ENCODE data around the gene TEX29. TPM values are rescaled to one million over a fixed set of nuclear protein-coding genes. Genes with fewer than 3 reads are reported as not detected.

Gene TEX29
- total RNA-seq, 2 donors from 2014 or later: not detected

DNA sequence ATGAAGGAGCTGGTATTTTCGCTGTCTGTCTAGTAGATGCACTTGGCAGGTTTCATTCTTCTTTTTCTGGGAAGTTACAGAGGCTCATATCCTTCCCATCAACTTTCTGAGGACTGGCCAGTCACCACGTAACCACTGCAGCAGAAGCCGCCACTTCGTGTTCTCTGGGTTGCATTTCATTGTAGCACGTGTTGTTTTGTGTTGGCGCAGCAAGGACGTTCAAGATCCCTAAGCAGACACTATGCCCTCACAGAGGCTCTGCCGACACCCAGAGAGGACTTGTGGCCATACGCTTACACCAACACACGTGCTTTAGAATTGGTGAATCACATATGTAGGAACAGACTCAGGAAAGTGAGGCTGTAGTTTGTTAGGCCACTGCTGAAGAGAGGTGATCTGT lies 42.2 kb upstream of the TEX29 start:
- Histone ChIP-seq H3K36me3 (peaks cover 56% of the 10 kb centered on the region), H3K27me3 (no peaks in the 10 kb centered on the region), H3K4me1 (peaks cover 0 to 53% of the 10 kb centered on the region in 2 donors), H3K9me3 (no peaks in the 10 kb centered on the region), H3K27ac (peak overlapping the region; percentile 87 to 92), H3K4me3 (no peak overlapping the region)
- TF ChIP-seq, protein P1, sequence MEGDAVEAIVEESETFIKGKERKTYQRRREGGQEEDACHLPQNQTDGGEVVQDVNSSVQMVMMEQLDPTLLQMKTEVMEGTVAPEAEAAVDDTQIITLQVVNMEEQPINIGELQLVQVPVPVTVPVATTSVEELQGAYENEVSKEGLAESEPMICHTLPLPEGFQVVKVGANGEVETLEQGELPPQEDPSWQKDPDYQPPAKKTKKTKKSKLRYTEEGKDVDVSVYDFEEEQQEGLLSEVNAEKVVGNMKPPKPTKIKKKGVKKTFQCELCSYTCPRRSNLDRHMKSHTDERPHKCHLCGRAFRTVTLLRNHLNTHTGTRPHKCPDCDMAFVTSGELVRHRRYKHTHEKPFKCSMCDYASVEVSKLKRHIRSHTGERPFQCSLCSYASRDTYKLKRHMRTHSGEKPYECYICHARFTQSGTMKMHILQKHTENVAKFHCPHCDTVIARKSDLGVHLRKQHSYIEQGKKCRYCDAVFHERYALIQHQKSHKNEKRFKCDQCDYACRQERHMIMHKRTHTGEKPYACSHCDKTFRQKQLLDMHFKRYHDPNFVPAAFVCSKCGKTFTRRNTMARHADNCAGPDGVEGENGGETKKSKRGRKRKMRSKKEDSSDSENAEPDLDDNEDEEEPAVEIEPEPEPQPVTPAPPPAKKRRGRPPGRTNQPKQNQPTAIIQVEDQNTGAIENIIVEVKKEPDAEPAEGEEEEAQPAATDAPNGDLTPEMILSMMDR (IDR thresholded peaks at IDR 0.05): no peak
- no peak for DNase-seq (ENCODE audit: low spot score)

DNA sequence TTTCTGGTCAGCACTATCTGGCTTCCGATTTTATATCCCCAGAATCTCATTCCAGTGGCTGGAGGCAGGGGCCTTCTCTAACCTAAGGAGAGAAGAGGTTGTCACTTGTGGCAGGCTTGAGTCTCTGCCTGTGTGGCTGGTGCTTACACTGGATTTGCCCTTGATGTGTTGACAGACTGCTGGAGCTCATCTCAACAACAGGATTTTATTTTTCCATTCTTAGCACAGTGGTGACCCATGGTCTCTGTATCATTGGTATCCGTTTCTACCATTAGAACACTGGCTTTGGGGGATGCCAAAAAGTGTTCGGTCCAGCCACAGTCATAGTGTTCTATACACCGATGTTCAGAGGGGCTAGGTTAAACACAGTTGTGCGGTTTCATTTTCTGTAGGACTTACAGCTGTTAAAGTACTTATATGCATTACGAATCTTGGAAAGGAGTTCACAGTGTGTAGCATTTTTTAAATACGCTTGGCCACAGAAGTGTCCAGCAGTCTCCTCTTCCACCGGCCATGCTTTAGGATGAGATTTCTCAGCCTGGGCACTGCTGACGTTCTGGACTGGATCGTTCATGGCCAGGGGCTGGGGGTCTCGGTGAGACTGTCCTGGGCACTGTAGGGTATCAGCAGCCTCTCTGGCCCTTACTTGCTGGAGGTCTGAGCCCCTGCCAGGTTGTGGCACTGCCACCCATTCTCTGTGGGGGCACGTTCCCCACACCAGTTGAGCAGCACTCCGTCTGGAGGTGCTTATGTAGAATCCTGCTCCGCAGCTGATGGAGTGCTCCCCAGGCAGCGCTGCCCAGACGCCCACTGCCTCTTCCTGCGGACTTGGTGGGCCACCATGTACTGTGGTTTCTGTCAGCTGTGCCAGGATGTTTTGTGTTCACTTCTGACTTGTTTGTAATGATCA lies 41.4 kb upstream of the TEX29 start:
- H3K4me3 ChIP-seq: no peak overlapping the region
- no peak for DNase-seq (ENCODE audit: low spot score)
- TF ChIP-seq, protein P1 (IDR thresholded peaks at IDR 0.05): no peak
- no peaks in the 10 kb centered on the region for H3K9me3 ChIP-seq
- no peaks in the 10 kb centered on the region for H3K27me3 ChIP-seq
- H3K27ac ChIP-seq: peak overlapping the region; percentile 87 to 92
- H3K4me1 ChIP-seq: peaks cover 0 to 56% of the 10 kb centered on the region in 2 donors
- H3K36me3 ChIP-seq: peaks cover 56% of the 10 kb centered on the region

DNA sequence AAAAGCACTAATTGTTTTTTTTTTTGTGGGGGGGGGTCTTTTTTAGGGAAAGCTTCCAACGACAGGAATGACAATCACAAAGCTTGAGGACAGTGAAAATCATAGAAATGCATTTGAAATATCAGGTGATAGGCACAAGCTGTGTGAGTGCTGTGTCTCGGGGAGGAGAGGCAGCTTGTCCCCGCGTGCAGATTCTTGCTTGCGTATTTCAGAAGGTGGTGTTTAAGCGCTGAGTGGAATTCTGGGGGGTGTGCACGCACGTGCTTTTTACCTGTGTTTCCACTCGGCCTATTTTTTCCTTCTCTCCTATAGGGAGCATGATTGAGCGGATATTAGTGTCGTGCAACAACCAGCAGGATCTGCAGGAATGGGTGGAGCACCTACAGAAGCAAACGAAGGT lies 40.2 kb upstream of the TEX29 start:
- peak overlapping the region; percentile 87 to 92 for H3K27ac ChIP-seq
- no peaks in the 10 kb centered on the region for H3K9me3 ChIP-seq
- DNase-seq (ENCODE audit: low spot score): no peak
- H3K27me3 ChIP-seq: no peaks in the 10 kb centered on the region
- H3K4me1 ChIP-seq: peaks cover 0 to 56% of the 10 kb centered on the region in 2 donors
- TF ChIP-seq, protein P1 (IDR thresholded peaks at IDR 0.05): no peak
- peaks cover 57% of the 10 kb centered on the region for H3K36me3 ChIP-seq
- no peak overlapping the region for H3K4me3 ChIP-seq

DNA sequence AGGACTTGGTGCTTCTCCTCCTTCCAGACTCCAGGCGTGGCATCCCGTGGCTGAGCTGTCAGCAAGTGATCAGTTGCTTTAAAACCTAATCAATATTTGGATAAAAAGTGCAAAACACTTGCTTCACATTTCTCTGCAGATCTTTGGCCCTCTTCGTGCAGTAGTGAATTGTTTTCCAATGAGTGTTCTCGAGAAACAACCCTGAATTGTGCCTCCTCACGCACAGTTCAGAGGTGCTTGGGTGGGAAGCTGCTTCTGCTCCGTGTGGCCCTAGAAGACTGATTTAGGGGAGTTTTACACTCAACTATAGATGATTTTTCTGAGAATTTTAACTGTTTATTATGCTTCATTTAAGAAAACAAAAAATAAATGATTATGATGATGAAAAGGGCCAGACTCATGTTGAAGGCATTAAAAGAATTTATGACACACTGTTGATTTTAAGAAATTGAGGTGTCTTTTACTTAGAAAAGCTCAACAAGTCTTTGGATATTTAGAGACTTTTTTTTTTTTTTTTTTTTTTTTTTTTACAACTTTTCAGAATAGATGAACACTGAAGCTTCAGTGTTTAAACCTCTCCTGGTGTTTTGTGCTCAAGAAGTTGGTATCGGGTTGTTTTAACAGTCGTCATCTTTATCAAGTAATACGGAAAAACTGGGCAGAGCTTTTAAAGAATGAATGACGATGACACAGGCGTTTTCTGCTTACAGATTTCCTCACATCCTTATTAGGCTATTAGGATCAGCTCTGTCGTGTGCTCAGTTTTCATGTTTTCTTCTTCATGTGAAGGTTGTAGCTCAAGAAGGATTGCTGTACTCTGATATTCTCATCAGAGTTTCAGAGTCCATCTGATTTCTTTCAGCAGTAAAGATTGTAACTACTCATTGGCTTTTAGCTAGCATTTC lies 39.5 kb upstream of the TEX29 start:
- Histone ChIP-seq H3K4me1 (peaks cover 0 to 56% of the 10 kb centered on the region in 2 donors), H3K27ac (peak overlapping the region; percentile 87 to 92), H3K9me3 (no peaks in the 10 kb centered on the region), H3K27me3 (no peaks in the 10 kb centered on the region), H3K36me3 (peaks cover 57% of the 10 kb centered on the region), H3K4me3 (no peak overlapping the region)
- TF ChIP-seq, protein P1 (IDR thresholded peaks at IDR 0.05): no peak
- no peak for DNase-seq (ENCODE audit: low spot score)

DNA sequence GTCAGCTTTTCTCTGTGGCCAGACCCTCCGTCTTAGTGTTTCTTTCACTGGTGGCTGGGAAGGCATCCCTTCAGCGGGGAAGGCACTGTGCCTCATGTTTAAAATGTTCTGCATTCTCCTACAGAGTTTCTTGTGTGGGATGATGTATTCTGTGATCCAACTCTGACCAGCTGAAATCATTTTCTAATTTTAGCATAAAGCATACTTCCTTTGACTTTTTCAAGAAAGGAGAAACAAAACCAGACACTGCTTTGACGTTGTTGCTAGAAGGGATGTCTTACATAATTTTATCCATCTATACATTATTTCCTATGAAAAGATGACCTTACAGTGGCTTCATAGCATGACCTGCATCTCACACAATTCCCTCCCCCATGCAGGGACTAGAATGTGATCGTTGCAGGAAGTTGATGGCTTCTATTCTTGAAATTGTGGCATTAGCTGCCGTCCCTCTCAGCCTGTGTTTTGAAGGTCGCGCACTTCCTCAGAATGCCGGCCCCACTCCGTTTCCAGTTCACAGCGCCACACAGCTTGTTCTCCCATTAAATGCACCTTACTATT lies 38.6 kb upstream of the TEX29 start:
- Histone ChIP-seq H3K9me3 (no peaks in the 10 kb centered on the region), H3K27me3 (no peaks in the 10 kb centered on the region), H3K36me3 (peaks cover 57% of the 10 kb centered on the region), H3K4me1 (peaks cover 0 to 56% of the 10 kb centered on the region in 2 donors), H3K4me3 (no peak overlapping the region), H3K27ac (peak overlapping the region; percentile 87 to 92)
- TF ChIP-seq, protein P1 (IDR thresholded peaks at IDR 0.05): peak in 1 of 2 donors; percentile 28
- DNase-seq (ENCODE audit: low spot score): no peak

Measured in right atrium auricular region (tissue), 2 donors.